H1 (cell line): ENCODE measurements around the gene EMX2. TPM values are rescaled to one million over a fixed set of nuclear protein-coding genes. Genes with fewer than 3 reads are reported as not detected.

ENCODE experiments used
- ASH2L ChIP-seq: fragments of 200-600, 300-600 bp; sonication (generic); IDR thresholded peaks from one replicate; pipeline ENCODE4 v1.7.1; 2017; ENCODE audit warnings: low read length
- SP2 ChIP-seq: IDR thresholded peaks from 2 replicates; pipeline ENCODE4 v1.6.1; 2012; ENCODE audit warnings: mild to moderate bottlenecking, low read length, inconsistent platforms
- SP4 ChIP-seq: IDR thresholded peaks from 2 replicates; pipeline ENCODE4 v1.6.1; 2012; ENCODE audit warnings: low read length, inconsistent platforms
- TCF12 ChIP-seq: IDR thresholded peaks from 2 replicates; pipeline ENCODE4 v1.6.1; 2011; ENCODE audit warnings: low read depth, mild to moderate bottlenecking, low read length
- polyA plus RNA-seq, 7 experiments: library from polyadenylated mRNA; depleted of rRNA in 3 of 7; stranded (reverse) in 5 of 7; unstranded in 2 of 7; fragments of >200 nt in 5 of 7; fragments of 200-250 nt in 2 of 7; gene quantifications; 1 replicate in 5 of 7; 2 replicates in 1 of 7; 4 replicates in 1 of 7; pipeline versions ENCODE4 v1.2.1 to v1.2.3, GENCODE V29; 2011 to 2013; ENCODE audit warnings: missing spikeins in 2 of 7, mixed read lengths in 2 of 7
- total RNA-seq: library from RNA; stranded (reverse); fragmentation: NEBNext Ultra II Directional; extraction: Animal tissue kit (Norgen Biotek cat#: 25700); gene quantifications from 2 replicates; pipeline ENCODE4 v1.2.1, GENCODE V29; 2021

The EMX2 gene
- total and polyA plus RNA-seq, 2 of the 8 experiments (the other 6 are each of a cell fraction or from before 2014, with no cell fraction given), result not detected

DNA sequence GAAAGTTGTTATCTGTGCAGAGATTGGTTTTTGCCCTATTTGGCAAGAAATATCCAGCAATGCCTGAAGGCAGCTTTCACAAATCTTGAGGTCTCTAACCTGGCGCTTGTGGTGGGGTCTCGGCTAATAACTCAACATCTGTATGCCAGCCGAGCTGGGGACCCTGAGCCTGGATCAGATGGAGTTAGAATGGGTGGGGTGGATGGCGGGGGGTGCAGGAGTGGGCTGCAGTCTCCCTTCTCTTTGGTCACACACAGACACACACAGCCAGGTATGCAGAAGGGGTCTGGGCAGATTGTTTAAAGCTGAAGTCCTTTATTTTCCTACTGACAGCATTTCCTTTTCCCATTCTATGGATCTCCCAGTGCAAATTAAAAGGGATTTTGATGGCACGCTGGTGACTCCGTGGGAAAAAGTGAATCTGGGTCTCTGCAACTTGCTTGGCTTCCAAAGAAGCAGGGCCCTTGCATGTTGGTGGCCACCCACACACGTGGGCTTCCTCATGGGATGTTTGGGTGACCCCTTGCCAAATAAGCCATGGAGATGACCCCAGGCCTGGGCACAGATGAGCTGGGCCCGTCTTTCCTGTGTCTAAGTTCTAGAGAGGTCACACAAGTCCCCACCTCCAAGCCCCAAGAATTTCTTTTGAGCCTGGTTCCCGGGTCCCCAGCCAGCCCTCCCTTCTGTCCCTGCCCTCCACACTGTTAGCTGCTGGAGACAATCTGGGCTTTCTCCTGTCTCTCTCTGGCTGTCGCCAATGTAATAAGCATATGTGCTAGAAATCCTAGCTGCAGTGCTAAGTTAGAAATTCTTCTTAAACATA is 39.9 kb upstream of the EMX2 start (continued):
- TF ChIP-seq SP2 (no peak), TCF12 (no peak), SP4 (no peak), ASH2L (no peak)
- TF ChIP-seq, all 59 proteins: peak for 0
